OCI-LY1 (cell line): Measurements from ENCODE around the gene SPAG9.

Experiments used
- H2AFZ ChIP-seq: fragments of 200-600 bp; sonication (generic), shearing (Covaris generic); 2 replicates; pipeline ENCODE4 v1.6.0; 2014; ENCODE audit warnings: antibody characterized with exemption, mild to moderate bottlenecking, low read length
- H3F3A ChIP-seq: fragments of 200-600 bp; sonication (generic), shearing (Covaris generic); 2 replicates; pipeline ENCODE4 v1.6.0; 2014; ENCODE audit warnings: mild to moderate bottlenecking, antibody characterized with exemption, low read length, moderate library complexity; ENCODE audit not compliant: insufficient read depth
- H3K27ac ChIP-seq: fragments of 200-600 bp; sonication (generic); 2 replicates; pipeline ENCODE4 v1.5.1; 2014; ENCODE audit warnings: low read length, mixed run types, mild to moderate bottlenecking, low read depth; ENCODE audit not compliant: poor library complexity, severe bottlenecking
- H3K27me3 ChIP-seq: fragments of 200-600 bp; sonication (generic); 2 replicates; pipeline ENCODE4 v1.6.0; 2014; ENCODE audit warnings: antibody characterized with exemption, mild to moderate bottlenecking, low read length, moderate library complexity; ENCODE audit not compliant: insufficient read depth
- H3K36me3 ChIP-seq: fragments of 200-600 bp; sonication (generic); 2 replicates; pipeline ENCODE4 v1.6.1; 2014; ENCODE audit warnings: mild to moderate bottlenecking, antibody characterized with exemption, low read length, moderate library complexity, mixed read lengths; ENCODE audit not compliant: insufficient read depth
- H3K4me1 ChIP-seq: fragments of 200-600 bp; sonication (generic); 2 replicates; pipeline ENCODE4 v1.5.1; 2014; ENCODE audit warnings: mild to moderate bottlenecking, low read length, moderate library complexity; ENCODE audit not compliant: insufficient read depth, severe bottlenecking
- H3K4me2 ChIP-seq: fragments of 200-600 bp; sonication (generic), shearing (Covaris generic); 2 replicates; pipeline ENCODE4 v1.6.1; 2014; ENCODE audit warnings: low read length
- H3K4me3 ChIP-seq: fragments of 200-600 bp; sonication (generic); 2 replicates; pipeline ENCODE4 v1.5.1; 2014; ENCODE audit warnings: low read length, low read depth, mild to moderate bottlenecking, mixed read lengths; ENCODE audit not compliant: poor library complexity, severe bottlenecking
- H3K79me2 ChIP-seq: fragments of 200-600 bp; shearing (Covaris generic); 2 replicates; pipeline ENCODE4 v1.6.1; 2016; ENCODE audit warnings: mixed run types, low read length, mixed read lengths; ENCODE audit not compliant: insufficient read depth
- H3K9ac ChIP-seq: fragments of 200-600 bp; sonication (generic), shearing (Covaris generic); 2 replicates; pipeline ENCODE4 v1.6.1; 2014; ENCODE audit warnings: mild to moderate bottlenecking, low read length, mixed read lengths
- H3K9me2 ChIP-seq: fragments of 200-600 bp; sonication (generic), shearing (Covaris generic); 2 replicates; pipeline ENCODE4 v1.6.1; 2014; ENCODE audit warnings: low read depth, mild to moderate bottlenecking, low read length, mixed read lengths
- H3K9me3 ChIP-seq: fragments of 200-600 bp; shearing (Covaris generic); 2 replicates; pipeline ENCODE4 v1.6.1; 2014; ENCODE audit warnings: low read length, mixed read lengths
- H4K20me1 ChIP-seq: fragments of 200-600 bp; sonication (generic), shearing (Covaris generic); 2 replicates; pipeline ENCODE4 v1.6.0; 2016; ENCODE audit warnings: mild to moderate bottlenecking, low read length; ENCODE audit not compliant: insufficient read depth
- CTCF ChIP-seq: fragments of 200-600 bp; sonication (generic), shearing (Covaris generic); IDR thresholded peaks from 2 replicates; pipeline ENCODE4 v1.5.1; 2017; ENCODE audit warnings: mild to moderate bottlenecking, antibody characterized with exemption, low read length, moderate library complexity, mixed read lengths
- EZH2 ChIP-seq: fragments of 200-600 bp; sonication (generic), shearing (Covaris generic); IDR thresholded peaks from 2 replicates; pipeline ENCODE4 v1.8.0; 2017; ENCODE audit warnings: borderline replicate concordance, mixed run types, mild to moderate bottlenecking, antibody characterized with exemption, low read length, moderate library complexity, mixed read lengths

Gene SPAG9

GRCh38 chr17:51032850-51033249 is 87.8 kb downstream of the SPAG9 start:
- Histone ChIP-seq H3K27ac (no peak overlapping the region), H3K27me3 (no peaks in the 10 kb centered on the region), H3K4me3 (no peak overlapping the region), H3K9me2 (no peaks in the 10 kb centered on the region), H4K20me1 (no peaks in the 10 kb centered on the region), H3K4me1 (peaks cover 47% of the 10 kb centered on the region), H3F3A (no peaks in the 10 kb centered on the region), H3K79me2 (no peaks in the 10 kb centered on the region; the same call in 1 of the 2 replicates), H3K9ac (no peak overlapping the region), H2AFZ (no peak overlapping the region), H3K9me3 (no peaks in the 10 kb centered on the region), H3K4me2 (no peak overlapping the region), H3K36me3 (peaks cover 16% of the 10 kb centered on the region; the same call in 1 of the 2 replicates)
- no peak for TF ChIP-seq CTCF
- no peak for TF ChIP-seq EZH2

- H3K27me3 ChIP-seq: no peaks in the 10 kb centered on the region
- H3K9me3 ChIP-seq: no peaks in the 10 kb centered on the region
- no peaks in the 10 kb centered on the region for H3K9me2 ChIP-seq
- 0 out of 2 replicates have a peak overlapping the region, but pooled peaks have one; percentile 18 for H3K9ac ChIP-seq
- peaks cover 15% of the 10 kb centered on the region; the same call in 1 of the 2 replicates for H3K36me3 ChIP-seq
- peak overlapping the region; percentile 8 for H3K4me3 ChIP-seq
- no peaks in the 10 kb centered on the region for H4K20me1 ChIP-seq
- H3K4me1 ChIP-seq: peaks cover 26% of the 10 kb centered on the region
- peak overlapping the region; percentile 64 for H3K27ac ChIP-seq
- peak overlapping the region; percentile 63 for H3K4me2 ChIP-seq
- TF ChIP-seq CTCF (no peak), EZH2 (no peak)
- no peaks in the 10 kb centered on the region; the same call in 1 of the 2 replicates for H3K79me2 ChIP-seq
- no peaks in the 10 kb centered on the region for H3F3A ChIP-seq
- no peak overlapping the region for H2AFZ ChIP-seq
Measured at GRCh38 chr17:51029568-51030463, 90.9 kb downstream of the SPAG9 start.

- H3K9ac ChIP-seq: no peak overlapping the region
Measured at GRCh38 chr17:51029142-51029541, 91.5 kb downstream of the SPAG9 start.

More at GRCh38 chr17:51029142-51029541, 91.5 kb downstream of the SPAG9 start:
- Histone ChIP-seq H3K27me3 (no peaks in the 10 kb centered on the region), H3K9me2 (no peaks in the 10 kb centered on the region), H3K27ac (peak overlapping the region; percentile 64), H3K9me3 (no peaks in the 10 kb centered on the region), H3K79me2 (no peaks in the 10 kb centered on the region; the same call in 1 of the 2 replicates), H3K4me2 (peak overlapping the region; percentile 63; the same call in 1 of the 2 replicates), H3F3A (no peaks in the 10 kb centered on the region), H2AFZ (no peak overlapping the region), H4K20me1 (no peaks in the 10 kb centered on the region), H3K36me3 (peaks cover 15% of the 10 kb centered on the region; the same call in 1 of the 2 replicates), H3K4me1 (peaks cover 26% of the 10 kb centered on the region), H3K4me3 (no peak overlapping the region)
- TF ChIP-seq EZH2 (no peak), CTCF (no peak)
